HG03432 (cell line): Measurements from ENCODE around the gene SGSM2.
A peak's percentile ranks its signal among the peaks of the same experiment; 100 is the strongest.

Source experiments
- ATAC-seq: cut with Tn5 transposase; IDR thresholded peaks from one replicate; pipeline ENCODE4 v1.9.1; 2021; ENCODE audit warnings: mild to moderate bottlenecking, moderate library complexity; ENCODE audit not compliant: unreplicated experiment

SGSM2 gene

DNA sequence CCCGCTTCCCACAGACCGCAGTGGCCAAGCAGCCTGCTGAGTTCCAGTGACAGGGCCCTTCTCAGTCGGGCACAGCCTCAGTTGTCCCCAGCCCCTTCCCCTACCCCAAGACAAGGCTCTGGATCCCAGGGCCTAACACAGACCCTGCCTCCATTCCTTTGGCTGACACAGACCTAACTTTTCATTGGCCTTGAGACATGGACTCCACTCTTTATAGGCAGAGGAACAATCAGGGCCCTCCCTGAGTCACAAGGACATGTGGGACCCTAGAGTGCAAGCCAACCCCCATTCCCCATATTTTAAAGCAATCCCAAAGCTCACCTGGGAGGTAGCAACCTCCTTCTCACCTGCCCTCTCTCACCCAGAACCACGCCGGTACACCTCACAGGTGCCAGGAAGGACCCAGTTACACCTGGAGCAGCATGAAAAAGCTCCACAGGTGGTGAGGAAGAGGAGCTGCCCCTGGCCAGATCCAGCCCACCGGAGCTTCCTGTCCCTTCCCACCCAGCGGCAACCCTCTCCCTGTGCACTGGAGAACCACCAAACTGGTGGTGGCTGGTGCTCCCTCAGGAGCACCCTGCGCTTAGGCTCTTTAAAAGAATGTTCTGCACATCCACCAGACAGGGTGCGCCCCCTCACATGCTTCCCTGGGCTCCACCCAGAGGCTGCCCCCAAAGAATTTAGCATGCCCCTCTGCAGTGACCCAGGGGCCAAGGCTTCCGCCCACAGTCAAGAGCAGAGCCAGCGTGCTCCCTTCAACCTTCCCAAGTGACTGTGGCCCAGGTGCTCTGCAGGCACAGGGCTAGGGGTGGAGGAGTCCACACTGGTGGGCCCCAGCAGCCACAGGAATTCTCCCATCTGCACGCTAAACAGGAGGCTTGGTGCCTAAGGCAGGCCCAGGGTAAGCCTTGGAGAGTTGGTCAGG lies 60.2 kb downstream of the SGSM2 start:
- ATAC-seq, result no peak

DNA sequence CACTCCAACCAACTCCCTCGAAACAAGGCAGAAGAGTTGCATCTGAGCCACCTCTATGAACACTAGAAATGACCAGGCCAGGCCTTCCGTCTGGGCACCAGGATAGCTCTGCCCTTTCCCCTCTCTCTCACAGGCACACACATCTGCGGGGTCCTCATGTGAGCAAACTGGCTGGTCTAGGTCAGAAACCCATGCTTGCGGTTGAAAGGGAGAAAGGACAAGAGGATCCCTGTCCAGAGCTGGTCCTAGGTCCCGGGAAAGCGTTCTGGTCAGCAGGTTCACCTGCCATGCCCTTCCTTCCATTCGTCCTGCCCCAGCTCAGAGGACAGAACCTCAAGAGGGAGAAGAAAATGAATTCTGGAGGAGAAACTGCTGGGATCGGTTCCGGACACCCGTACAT lies 60.9 kb downstream of the SGSM2 start:
- no peak for ATAC-seq

DNA sequence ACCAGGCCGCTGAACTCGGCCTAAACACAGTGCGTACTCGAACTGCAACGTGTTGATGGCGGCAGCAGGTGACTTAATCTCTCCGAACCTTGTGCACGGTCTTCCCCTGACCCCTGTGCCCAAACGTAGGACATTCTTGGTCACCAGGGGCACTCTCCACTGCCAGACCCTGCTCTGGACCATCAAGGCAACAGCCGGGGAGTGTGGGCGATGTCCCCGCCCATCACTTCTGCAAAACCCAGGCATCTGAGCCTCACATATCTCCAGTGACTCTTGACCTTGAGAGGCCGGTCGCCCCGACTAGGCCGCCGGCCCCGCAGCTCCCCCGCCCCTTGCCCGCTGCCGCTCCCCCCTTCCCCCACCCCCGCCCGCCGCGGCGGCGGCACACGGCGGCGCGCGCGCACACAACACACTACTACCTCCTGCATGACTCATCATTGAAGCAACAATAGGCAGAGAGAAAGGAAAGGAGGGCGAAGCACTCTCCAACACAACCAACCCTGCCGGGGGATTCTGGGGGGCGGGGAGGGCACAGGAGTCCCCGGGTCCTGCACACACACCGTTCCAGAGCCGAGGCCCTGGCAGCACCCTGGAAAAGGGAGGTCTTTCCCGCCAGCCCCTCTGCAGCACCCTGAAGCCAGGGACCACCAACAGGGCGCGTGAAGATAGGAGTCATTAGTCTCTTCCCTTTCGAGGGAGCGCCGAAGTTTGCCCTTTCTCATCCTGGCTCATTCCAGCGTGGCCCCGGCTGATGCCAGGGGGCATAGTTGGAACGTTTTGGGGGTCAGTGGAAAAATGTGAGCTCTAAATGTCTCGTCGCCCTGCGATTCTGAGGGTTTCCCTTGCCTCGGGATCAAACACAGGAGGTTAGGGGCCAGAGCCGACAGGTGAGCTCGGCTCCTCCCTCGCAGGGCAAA lies 61.6 kb downstream of the SGSM2 start:
- no peak for ATAC-seq

DNA sequence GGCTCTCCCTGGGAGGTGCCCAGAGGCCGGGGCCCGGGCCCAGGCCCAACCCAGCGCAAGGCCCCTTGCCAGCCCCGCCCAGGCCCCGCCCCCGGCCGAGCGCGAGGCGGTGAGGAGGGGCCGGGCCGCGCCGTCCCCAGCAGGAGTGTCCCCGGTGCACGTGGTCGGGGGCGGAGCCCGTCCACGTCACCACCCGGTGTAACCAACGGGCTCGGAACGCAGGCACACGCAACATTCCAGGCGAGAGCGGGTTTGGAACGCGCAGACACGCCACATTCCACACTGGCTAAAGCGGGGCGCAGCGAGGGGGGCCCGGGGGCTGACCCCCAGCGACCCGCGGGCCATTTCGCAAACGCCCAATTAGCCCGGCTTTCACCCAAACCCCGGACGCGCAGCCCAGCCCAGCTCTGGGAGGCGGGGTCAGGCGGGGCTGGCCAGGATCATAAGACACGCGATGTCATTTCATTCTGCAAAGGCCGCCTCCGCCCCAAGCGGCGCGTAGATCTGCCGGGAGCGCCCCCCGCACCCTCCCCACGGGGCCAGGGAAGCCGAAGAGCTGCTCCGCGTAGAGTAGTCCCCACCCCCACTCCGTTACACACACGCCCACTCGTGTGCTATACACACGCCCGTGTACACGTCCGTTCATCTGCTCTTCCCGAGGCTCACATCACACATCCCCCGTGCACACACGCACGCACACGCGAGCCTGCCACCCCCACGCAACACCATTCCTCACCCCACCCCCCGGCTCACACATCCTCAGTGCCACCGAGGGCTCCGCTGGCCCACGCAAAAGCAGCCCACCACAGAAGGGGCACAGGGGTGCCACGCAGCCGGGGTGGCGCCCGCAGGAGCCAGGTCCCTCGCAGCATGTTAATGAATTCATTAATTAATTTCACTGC lies 62.5 kb downstream of the SGSM2 start:
- ATAC-seq, result peak; percentile 38

DNA sequence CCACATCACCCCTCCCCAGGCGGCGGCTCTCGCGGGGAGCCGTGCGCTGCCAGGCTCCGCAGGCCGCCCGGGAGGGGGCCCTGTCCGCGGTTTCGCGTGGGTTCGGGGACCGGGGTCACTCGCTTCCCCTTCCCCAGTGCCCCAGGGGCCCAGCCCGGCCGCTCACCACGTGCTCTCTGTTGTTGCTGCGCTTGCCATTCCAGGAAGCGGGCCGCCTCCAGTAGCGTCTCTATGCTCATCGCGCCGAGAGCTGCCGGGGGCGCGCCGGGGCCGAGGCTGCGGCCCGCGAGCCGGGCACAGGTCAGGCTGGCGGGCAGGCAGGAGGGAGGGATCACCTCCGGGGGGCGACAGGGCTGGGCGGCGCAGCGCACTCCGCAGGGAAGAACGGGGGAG lies 63.2 kb downstream of the SGSM2 start:
- ATAC-seq, result no peak

DNA sequence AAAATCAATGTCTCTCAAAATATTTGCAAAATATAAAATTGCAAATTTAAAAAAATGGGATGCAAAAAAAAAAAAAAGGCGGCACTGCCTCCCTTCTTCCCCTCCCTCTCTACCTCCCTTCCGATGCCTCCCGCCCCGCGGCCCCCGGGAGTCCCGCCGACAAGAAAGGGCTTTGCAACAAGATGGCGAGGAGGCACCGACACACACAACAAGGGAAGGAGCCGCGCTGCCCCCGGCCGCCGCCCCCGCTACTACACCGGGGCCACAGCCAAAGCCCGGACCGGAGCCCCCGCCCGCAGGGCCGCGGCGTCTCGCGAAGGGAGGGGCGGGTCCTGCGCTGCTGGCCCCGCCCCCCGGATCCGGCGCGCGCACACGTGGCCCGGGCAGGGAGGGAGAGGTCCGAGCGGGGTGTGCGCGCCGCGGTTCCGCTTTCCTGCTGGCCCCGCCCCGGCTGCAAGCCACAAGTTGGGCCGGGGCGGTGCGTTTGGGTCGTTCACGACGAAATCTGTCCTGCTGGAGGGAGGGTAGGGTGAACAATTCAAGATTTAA lies 63.6 kb downstream of the SGSM2 start, which contains the start of gene MNT:
Gene MNT (minus strand): TSS at position 184 of the 549 bp plus-strand sequence. CDS start 348 bp downstream, outside the sequence.
- peak; percentile 38 for ATAC-seq

DNA sequence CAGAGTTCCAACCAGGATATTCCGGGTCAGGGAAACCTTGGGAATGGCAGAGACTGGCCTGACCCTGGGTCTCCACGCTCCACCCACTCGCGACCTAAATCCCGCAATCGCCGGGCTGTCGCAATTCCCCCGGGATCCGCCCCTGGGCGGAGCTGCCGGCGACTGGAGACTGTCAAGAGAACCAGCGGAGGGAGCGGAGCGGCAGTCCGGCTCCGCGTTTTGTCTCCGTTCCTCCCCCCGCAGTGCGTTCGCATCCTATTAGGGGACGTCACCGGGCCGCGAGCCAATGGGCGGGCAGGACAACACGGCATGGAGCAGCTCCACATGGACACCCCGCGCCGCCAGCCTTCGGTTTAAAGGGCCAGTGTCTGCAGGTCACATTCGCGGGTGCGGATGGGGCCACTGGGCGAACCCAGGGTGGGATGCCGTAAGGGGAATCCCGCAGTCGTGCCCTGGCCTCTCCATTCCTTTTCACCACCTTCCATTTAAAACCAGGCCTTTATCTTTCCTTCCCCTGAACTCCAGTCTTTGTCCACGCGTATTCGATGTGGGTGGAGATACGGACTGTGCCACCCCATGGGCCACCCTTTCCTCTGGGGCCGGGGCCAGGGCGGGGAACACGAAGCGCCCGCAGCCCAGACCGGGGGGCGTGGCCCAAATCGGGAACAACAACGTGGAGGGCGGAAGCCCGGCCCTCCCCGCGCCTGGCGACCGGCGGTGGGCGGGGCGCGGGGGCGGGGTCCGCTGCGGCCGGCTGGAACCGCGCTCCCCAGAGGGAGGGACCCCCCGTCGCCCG lies 64.3 kb downstream of the SGSM2 start:
- peak; percentile 50 for ATAC-seq

DNA sequence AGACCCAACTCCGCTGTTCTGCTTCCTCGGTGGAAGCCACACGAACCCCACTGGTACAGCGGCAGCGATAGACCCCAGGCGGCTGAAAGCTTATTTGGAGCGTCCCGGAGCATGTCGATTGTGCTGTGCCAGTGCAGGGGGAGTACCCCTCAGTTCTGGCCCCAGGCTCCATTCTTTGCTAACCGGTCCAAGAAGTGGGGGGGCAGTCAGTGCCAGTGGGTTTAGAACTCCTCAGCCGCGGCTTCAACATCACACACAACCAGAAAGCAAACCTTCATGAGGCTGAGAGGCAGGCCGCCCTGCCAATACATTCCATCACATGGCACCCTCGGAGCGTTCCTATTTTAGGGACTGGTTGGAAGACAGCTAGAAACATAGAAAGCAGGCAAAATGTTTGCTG lies 65.2 kb downstream of the SGSM2 start:
- ATAC-seq, result no peak

DNA sequence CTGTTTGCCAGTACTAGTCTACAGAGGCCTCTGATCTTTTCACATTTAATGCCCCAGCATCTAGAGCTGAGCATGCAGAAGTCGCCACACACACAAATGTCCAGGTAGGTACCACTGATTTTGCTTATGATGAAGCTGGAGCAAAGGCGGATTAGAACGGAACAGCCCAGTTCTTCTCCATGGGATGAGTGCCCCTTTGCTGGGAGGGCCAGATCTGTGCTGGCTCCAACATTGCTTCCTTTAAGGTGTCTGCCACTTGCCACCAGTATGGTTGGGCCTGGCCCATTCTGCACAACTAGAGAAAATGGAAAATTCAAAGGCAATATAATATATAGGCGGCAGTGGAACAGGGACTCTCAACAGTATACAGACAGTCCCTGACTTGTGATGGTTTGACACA lies 65.7 kb downstream of the SGSM2 start:
- no peak for ATAC-seq

DNA sequence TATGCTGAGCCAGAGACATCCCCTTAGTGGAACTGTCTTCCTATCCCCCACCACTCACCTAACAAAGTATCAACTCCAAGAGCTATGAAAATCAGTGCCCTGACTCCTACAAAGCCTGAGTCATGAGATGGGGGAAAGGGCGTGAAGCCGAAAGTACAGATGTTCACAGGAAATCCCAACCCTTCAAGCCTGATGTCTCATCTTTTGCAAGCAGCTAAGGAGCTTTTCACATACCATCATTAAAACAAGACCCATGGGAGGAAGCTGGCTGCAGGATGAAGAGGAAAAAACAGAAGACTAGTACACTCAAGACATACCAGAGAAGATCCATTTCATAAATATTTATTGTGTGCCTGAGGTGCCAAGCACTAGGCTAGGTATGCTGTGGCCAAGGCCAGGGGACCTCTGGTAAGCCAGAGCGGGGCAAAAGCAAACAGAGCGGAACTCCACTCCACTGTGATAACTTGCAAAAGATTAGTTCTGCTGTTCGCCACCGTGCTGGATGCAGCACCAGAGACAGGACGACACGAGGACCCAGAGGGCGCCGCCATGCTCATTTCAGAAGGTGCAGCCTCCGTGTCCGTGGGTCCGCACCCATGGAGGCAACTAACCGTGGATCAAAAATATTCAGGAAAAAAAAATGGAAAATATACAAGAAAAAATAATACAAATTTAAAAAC lies 68.1 kb downstream of the SGSM2 start:
- ATAC-seq, result no peak

DNA sequence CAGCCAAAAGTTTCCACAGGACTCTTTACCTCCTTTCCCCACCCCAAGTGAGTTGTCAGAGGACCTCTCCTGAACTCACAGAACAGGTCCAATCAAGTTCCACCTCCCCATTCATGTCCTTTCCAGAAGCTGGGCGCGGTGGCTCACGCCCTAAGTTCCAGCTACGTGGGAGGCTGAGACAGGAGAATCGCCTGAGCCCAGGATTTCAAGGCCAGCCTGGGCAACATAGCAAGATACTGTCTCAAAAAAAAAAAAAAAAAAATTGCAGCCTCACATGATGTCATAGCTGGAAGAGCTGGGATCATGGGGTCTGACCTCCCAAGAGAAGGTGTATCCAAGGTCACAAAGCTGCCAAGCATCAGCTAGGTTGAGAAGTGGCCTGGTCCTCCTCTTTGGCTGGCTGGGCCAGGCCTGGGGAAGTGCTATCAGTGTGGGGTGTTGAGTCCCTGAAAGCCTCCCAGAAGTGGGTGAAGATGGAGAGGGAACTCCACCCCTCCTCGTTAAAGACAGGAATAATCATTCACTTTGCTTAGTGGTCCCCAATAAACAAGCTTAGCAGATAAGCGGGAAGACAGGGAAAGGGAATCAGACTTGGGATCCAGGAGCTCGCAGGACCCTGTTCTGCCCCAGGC lies 69.1 kb downstream of the SGSM2 start:
- ATAC-seq, result no peak

DNA sequence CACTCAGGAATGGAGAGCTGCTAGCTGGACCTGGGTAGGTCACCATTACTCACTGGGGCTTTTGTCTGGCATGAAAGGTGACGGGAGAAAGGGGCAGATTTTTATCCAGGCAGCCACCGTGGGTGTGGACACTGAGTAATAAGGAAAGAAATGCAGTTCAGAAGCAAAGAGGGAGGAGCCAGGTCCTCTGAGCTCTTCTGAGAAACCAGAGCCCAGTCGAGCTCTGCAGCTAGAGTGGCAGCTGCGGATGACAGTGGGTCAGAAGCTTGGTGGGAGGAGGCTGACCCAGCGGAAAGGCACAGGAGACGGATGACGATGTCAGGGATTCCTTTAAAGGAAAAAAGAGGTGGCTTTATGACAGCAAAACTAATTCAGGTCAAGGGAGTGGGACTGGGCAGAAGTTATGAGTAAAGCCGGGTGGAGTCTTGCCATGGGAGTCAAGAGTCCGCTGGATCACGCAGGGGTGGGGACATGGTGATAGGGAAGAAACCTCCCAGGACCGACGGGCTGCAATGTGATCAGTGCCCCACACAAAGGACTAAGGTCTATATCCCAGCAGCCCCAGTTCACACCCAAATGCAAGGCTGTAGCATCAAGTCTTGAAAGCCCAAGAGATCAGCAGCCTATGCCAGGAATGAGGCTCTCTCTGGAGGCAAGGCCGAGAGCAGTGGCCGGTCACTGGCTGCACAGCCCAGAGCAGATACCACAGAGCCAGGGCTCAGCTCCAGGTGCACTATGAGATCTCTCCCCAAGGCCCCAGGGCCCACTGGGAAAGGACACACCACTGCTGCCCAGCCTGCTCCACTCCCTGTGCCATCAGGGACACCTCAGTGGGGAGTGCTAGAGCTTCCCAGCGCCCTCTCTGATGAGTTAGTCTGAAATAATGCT lies 69.8 kb downstream of the SGSM2 start:
- no peak for ATAC-seq

DNA sequence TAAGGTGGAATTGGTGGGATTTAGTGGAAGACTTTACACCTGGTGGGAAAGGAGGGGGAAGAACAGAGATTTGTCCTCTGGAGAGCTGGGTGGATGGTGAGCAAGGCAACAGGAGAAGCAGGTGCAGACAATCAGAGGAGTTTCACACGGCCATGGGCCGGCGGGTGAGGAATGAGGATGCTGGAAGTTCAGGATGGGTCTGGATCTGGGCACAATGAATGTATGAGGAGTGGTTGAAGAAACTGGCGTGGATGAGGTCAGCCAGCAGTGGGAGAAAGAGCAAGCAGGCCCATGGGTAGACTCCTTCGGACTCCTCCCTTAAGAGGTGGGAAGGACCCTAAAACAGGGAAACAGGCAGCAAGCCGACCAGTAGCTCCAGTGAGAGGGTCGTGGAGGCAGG lies 73.7 kb downstream of the SGSM2 start:
- no peak for ATAC-seq

DNA sequence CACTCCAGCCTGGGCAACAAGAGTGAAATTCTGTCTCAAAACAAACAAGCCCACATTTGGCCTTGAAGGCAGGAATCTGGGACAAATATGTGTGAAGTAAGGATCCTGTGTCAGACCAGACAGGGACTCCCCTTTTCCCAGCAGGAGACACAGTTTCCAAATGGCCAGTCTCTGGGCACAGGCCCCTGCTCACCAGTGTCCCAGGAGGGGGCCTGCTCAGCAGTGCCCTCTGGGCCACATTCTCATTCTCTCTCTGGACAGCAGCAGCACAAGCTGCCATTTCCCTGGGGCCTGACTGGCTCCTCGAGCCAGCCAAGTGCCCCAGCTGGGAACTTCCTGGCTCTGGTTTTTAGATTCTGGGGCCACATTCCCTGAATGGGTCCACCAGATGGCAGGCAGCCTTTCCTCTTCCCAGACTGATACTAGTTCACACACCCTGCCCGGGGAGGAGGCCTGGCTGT lies 75.3 kb downstream of the SGSM2 start:
- ATAC-seq, result no peak

DNA sequence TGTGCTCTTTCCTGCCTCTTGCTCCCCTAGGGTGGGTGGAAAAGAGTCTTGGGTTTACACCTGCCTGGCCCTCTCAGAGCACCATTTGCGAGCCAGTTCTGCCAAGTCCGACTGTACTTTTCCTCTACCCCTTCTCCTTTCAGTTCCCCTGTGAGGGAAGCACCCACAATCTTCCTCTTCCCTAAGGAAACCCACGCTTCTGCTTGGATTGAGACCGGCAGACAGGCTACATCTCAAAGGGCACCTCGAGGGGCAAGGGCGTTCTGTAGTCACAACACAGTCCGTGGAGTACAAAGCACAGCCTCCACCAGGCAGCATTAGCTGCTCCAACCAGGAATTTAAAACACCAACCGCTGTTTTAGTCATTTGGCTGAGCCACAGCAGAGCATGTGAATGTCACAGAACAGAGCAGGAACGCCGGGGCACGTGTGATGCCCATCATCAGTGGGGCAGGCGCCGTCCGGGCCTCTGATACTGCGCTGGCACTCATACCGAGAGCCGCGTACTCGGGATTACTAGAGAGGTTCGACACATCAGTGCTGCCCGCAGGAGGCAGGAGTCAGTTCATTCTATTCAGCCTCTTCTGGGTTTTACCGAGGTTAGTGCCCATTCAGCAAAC lies 77.3 kb downstream of the SGSM2 start:
- ATAC-seq, result no peak

DNA sequence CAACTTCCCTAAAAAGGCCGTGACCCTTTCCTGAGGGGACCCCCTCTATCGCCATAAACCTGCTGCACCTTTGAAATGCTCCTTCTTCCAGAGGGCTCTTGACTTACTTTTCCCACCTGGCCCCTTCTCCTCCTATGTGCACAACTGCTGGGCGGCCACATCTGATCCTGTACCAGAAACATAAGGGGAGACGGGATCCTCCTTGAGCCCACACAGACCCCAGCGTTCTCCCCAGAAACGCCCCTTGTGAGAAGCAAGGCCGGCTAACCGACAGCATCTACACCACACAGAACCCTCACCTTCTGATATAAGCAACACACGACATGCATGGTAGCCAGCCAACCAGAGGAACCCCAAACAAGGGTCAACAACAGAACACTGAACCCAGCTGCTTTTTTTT lies 77.8 kb downstream of the SGSM2 start:
- ATAC-seq, result no peak
